HEK293 (cell line): ENCODE results near the gene ALDH3A1.

ENCODE experiments used
- CTCF ChIA-PET: fragments of 350-600 bp; formaldehyde crosslinking; extraction: SDS; loops from one replicate; lab custom pipeline; 2021; ENCODE audit warnings: antibody characterized with exemption; lab: Yijun Ruan, JAX
- POLR2A ChIA-PET: fragments of 300-600 bp; formaldehyde crosslinking; extraction: SDS; loops from one replicate; lab custom pipeline; 2020; ENCODE audit warnings: antibody characterized with exemption, inconsistent platforms; lab: Yijun Ruan, JAX
- H3K27ac ChIP-seq: fragments of 200-500 bp; sonication (Bioruptor generic); 2 replicates; pipeline ENCODE4 v1.5.1; 2014; ENCODE audit warnings: low read depth, low read length, control low read depth, inconsistent platforms; ENCODE audit errors: extremely low read depth
- H3K36me3 ChIP-seq, 2 experiments: fragments of 200-500 bp in 1 of 2; sonication (Bioruptor generic) in 1 of 2; 1 replicate in 1 of 2; 2 replicates in 1 of 2; pipeline ENCODE4 v1.5.1; 2014 to 2017; ENCODE audit warnings: inconsistent platforms in 2 of 2, low read length in 2 of 2; ENCODE audit not compliant: control insufficient read depth in 2 of 2, insufficient read depth in 1 of 2
- H3K4me1 ChIP-seq: fragments of 200-500 bp; sonication (Bioruptor generic); 2 replicates; pipeline ENCODE4 v1.5.1; 2014; ENCODE audit warnings: mild to moderate bottlenecking, low read length, inconsistent platforms; ENCODE audit not compliant: control insufficient read depth, insufficient read depth
- H3K4me3 ChIP-seq: 2 replicates; pipeline ENCODE4 v1.5.1; 2011; ENCODE audit warnings: low read depth, mild to moderate bottlenecking, control low read depth, low read length, moderate library complexity
- H3K9me3 ChIP-seq: fragments of 200-500 bp; sonication (Bioruptor generic); 2 replicates; pipeline ENCODE4 v1.5.1; 2014; ENCODE audit warnings: low read depth, low read length, inconsistent platforms; ENCODE audit not compliant: control insufficient read depth, insufficient read depth
- BCL6B ChIP-seq: fragments of 450-650 bp; formaldehyde crosslinking; IDR thresholded peaks from 2 replicates; pipeline ENCODE4 v1.5.1; 2017; ENCODE audit warnings: missing biosample characterization, missing genetic modification characterization
- GLIS1 ChIP-seq: fragments of 450-650 bp; formaldehyde crosslinking; IDR thresholded peaks from 2 replicates; pipeline ENCODE4 v1.5.1; 2016; ENCODE audit warnings: missing biosample characterization, missing genetic modification characterization
- KLF10 ChIP-seq: fragments of 450-650 bp; IDR thresholded peaks from 2 replicates; pipeline ENCODE4 v1.5.1; 2018; ENCODE audit warnings: missing biosample characterization, mild to moderate bottlenecking, missing genetic modification characterization
- KLF17 ChIP-seq: fragments of 450-650 bp; formaldehyde crosslinking; IDR thresholded peaks from 2 replicates; pipeline ENCODE4 v1.5.1; 2016; ENCODE audit warnings: missing biosample characterization, missing genetic modification characterization
- MEIS1 ChIP-seq: sonication (generic); formaldehyde crosslinking; IDR thresholded peaks from 2 replicates; pipeline ENCODE4 v1.8.1; 2022; ENCODE audit warnings: missing genetic modification reagents, mild to moderate bottlenecking, borderline replicate concordance
- PATZ1 ChIP-seq: fragments of 450-650 bp; formaldehyde crosslinking; IDR thresholded peaks from 2 replicates; pipeline ENCODE4 v1.5.1; 2016; ENCODE audit warnings: missing biosample characterization, missing genetic modification characterization
- ZBTB20 ChIP-seq: fragments of 450-650 bp; formaldehyde crosslinking; IDR thresholded peaks from 2 replicates; pipeline ENCODE4 v1.5.1; 2016; ENCODE audit warnings: missing biosample characterization, missing genetic modification characterization
- ZEB2 ChIP-seq: fragments of 450-650 bp; formaldehyde crosslinking; IDR thresholded peaks from 2 replicates; pipeline ENCODE4 v1.5.1; 2016; ENCODE audit warnings: missing biosample characterization, missing genetic modification characterization
- ZIC2 ChIP-seq: fragments of 450-650 bp; formaldehyde crosslinking; IDR thresholded peaks from 2 replicates; pipeline ENCODE4 v1.5.1; 2016; ENCODE audit warnings: missing biosample characterization, missing genetic modification characterization
- ZNF148 ChIP-seq: fragments of 450-650 bp; formaldehyde crosslinking; IDR thresholded peaks from 2 replicates; pipeline ENCODE4 v1.5.0; 2017; ENCODE audit warnings: missing biosample characterization, missing genetic modification characterization, borderline replicate concordance
- ZNF184 ChIP-seq: fragments of 450-650 bp; IDR thresholded peaks from 2 replicates; pipeline ENCODE4 v1.5.1; 2018; ENCODE audit warnings: missing biosample characterization, mild to moderate bottlenecking, missing genetic modification characterization
- ZNF292 ChIP-seq: fragments of 450-650 bp; formaldehyde crosslinking; IDR thresholded peaks from 2 replicates; pipeline ENCODE4 v1.5.1; 2016; ENCODE audit warnings: low read depth, missing biosample characterization, missing genetic modification characterization, borderline replicate concordance
- ZNF530 ChIP-seq: fragments of 450-650 bp; formaldehyde crosslinking; IDR thresholded peaks from 2 replicates; pipeline ENCODE4 v1.5.1; 2016; ENCODE audit warnings: low read depth, missing biosample characterization, missing genetic modification characterization
- TF ChIP-seq, protein P1 (sequence below): fragments of 450-650 bp; formaldehyde crosslinking; IDR thresholded peaks from 2 replicates; pipeline ENCODE4 v1.5.1; 2016; ENCODE audit warnings: missing biosample characterization, missing genetic modification characterization

Gene ALDH3A1

GRCh38 chr17:19756546-19756945, 8.4 kb upstream of the ALDH3A1 start:
- TF ChIP-seq, protein P1, sequence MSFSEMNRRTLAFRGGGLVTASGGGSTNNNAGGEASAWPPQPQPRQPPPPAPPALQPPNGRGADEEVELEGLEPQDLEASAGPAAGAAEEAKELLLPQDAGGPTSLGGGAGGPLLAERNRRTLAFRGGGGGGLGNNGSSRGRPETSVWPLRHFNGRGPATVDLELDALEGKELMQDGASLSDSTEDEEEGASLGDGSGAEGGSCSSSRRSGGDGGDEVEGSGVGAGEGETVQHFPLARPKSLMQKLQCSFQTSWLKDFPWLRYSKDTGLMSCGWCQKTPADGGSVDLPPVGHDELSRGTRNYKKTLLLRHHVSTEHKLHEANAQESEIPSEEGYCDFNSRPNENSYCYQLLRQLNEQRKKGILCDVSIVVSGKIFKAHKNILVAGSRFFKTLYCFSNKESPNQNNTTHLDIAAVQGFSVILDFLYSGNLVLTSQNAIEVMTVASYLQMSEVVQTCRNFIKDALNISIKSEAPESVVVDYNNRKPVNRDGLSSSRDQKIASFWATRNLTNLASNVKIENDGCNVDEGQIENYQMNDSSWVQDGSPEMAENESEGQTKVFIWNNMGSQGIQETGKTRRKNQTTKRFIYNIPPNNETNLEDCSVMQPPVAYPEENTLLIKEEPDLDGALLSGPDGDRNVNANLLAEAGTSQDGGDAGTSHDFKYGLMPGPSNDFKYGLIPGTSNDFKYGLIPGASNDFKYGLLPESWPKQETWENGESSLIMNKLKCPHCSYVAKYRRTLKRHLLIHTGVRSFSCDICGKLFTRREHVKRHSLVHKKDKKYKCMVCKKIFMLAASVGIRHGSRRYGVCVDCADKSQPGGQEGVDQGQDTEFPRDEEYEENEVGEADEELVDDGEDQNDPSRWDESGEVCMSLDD, result no peak
- TF ChIP-seq BCL6B (no peak), ZNF292 (tag by site-specific recombination) (no peak), ZNF184 (tag by site-specific recombination) (no peak), ZNF148 (tag by site-specific recombination) (no peak), KLF10 (tag by site-specific recombination) (no peak), ZNF530 (tag by site-specific recombination) (no peak), KLF17 (tag by site-specific recombination) (no peak), MEIS1 (CRISPR knock-in tag) (no peak)
- POLR2A ChIA-PET, result no interaction called here
- H3K27ac ChIP-seq, result no peak overlapping the region
- no peak overlapping the region for H3K4me3 ChIP-seq
- CTCF ChIA-PET, result interaction anchor here (0.6 to 4.4 kb wide), 5 partner anchors 10 to 394 kb away, joined by 3 to 29 read pairs (median 7); partner anchors contain the start of gene B9D1
- H3K4me1 ChIP-seq, result no peaks in the 10 kb centered on the region
- no peaks in the 10 kb centered on the region for H3K36me3 ChIP-seq
- H3K9me3 ChIP-seq, result no peaks in the 10 kb centered on the region

DNA sequence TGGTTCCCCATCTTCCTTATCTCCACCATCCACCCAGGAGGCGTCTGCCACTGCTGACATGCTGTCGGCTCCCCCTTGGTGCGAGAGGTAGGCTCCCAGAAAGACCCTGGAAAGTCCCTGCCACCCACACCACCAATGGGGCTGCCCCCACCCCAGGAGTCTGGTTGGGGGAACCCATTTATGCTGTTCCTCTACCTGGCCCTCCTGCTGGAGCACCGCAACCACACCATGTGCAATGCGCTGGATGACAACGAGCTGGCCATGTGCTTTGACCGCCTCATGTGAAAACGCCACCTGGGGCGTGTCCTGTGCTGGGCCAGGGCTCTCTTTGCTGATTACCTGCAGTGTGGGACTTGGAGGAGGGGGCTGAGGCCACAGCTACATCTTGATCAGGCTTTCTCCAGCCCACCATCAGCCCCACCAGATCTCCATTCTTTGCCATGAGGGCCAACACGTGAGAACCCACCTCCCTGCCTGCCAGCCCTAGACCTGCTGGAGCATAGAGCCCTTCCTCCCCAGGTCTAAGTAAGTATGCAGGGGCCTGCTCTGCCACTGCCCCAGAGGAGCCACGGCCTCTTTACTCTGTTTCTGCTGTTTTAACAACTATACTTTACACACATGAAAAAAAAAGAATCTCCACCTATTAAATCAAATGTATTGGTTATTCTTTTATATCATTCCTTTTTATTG, 7.9 kb upstream of the ALDH3A1 start:
- Histone ChIP-seq H3K4me3 (no peak overlapping the region), H3K27ac (no peak overlapping the region), H3K9me3 (no peaks in the 10 kb centered on the region), H3K4me1 (no peaks in the 10 kb centered on the region), H3K36me3 (no peaks in the 10 kb centered on the region)
- POLR2A ChIA-PET, result no interaction called here
- CTCF ChIA-PET, result interaction anchor here (0.6 to 4.4 kb wide), 7 partner anchors 11 to 393 kb away, joined by 3 to 29 read pairs (median 5); partner anchors contain the start of gene B9D1
- no peak for TF ChIP-seq ZBTB20 (tag by site-specific recombination)
- TF ChIP-seq ZIC2 (tag by site-specific recombination), result peak; percentile 54

GRCh38 chr17:19755392-19755791, 7.3 kb upstream of the ALDH3A1 start:
- no peak overlapping the region for H3K4me3 ChIP-seq
- H3K27ac ChIP-seq, result no peak overlapping the region
- CTCF ChIA-PET, result interaction anchor here (0.6 to 4.4 kb wide), 5 partner anchors 10 to 242 kb away, joined by 3 to 29 read pairs (median 3); partner anchors contain the start of gene SLC47A1
- no peaks in the 10 kb centered on the region for H3K36me3 ChIP-seq
- POLR2A ChIA-PET, result no interaction called here
- no peaks in the 10 kb centered on the region for H3K4me1 ChIP-seq
- TF ChIP-seq ZEB2 (tag by site-specific recombination) (no peak), PATZ1 (tag by site-specific recombination) (no peak), GLIS1 (tag by site-specific recombination) (0 out of 2 replicates have a peak, but pooled peaks have one; percentile 7)
- H3K9me3 ChIP-seq, result no peaks in the 10 kb centered on the region
